Neutrophil (primary cell): Measurements from ENCODE around the gene FOXN3.

Experiments
- H3K27ac ChIP-seq: fragments of 200-600 bp; sonication (generic); 2 replicates; pipeline ENCODE4 v1.5.1; 2016; ENCODE audit warnings: mild to moderate bottlenecking, moderate library complexity
- H3K27me3 ChIP-seq: fragments of 200-600 bp; sonication (generic); 2 replicates; pipeline ENCODE4 v1.6.0; 2016; ENCODE audit warnings: mild to moderate bottlenecking
- H3K36me3 ChIP-seq: fragments of 200-600 bp; sonication (generic); 2 replicates; pipeline ENCODE4 v1.5.1; 2017
- H3K4me1 ChIP-seq, 2 experiments: fragments of 200-600 bp in 1 of 2; sonication (generic) in 1 of 2; 1 replicate in 1 of 2; 2 replicates in 1 of 2; pipeline versions ENCODE4 v1.5.1 to v1.6.1; 2013 to 2016; ENCODE audit warnings: low read depth in 1 of 2, low read length in 1 of 2, mild to moderate bottlenecking in 1 of 2, moderate library complexity in 1 of 2; ENCODE audit not compliant: control insufficient read depth in 1 of 2, insufficient read depth in 1 of 2
- H3K4me3 ChIP-seq, 2 experiments: fragments of 200-600 bp in 1 of 2; sonication (generic) in 1 of 2; 1 replicate in 1 of 2; 2 replicates in 1 of 2; pipeline ENCODE4 v1.5.1; 2013 to 2016; ENCODE audit warnings: low read depth in 1 of 2, low read length in 1 of 2, mild to moderate bottlenecking in 1 of 2, moderate library complexity in 1 of 2
- H3K9me3 ChIP-seq: fragments of 200-600 bp; sonication (generic); 2 replicates; pipeline ENCODE4 v1.5.1; 2016
- CTCF ChIP-seq: fragments of 200-600 bp; sonication (generic); IDR thresholded peaks from 2 replicates; pipeline ENCODE4 v1.5.1; 2016; ENCODE audit warnings: antibody characterized with exemption

The FOXN3 gene

GRCh38 chr14:89406941-89407340, 10.1 kb downstream of the FOXN3 start:
- peaks cover 45% of the 10 kb centered on the region for H3K36me3 ChIP-seq
- no peaks in the 10 kb centered on the region for H3K27me3 ChIP-seq
- peak overlapping the region; percentile 43 for H3K27ac ChIP-seq
- H3K9me3 ChIP-seq, result no peaks in the 10 kb centered on the region
- peaks cover 15 to 25% of the 10 kb centered on the region in 2 experiments for H3K4me1 ChIP-seq
- no peak for TF ChIP-seq CTCF
- no peak overlapping the region for H3K4me3 ChIP-seq

- Histone ChIP-seq H3K27me3 (no peaks in the 10 kb centered on the region), H3K9me3 (no peaks in the 10 kb centered on the region), H3K27ac (peak overlapping the region; percentile 43), H3K4me1 (peaks cover 15 to 28% of the 10 kb centered on the region in 2 experiments), H3K4me3 (no peak overlapping the region), H3K36me3 (peaks cover 40% of the 10 kb centered on the region)
- TF ChIP-seq CTCF, result no peak
Measured at GRCh38 chr14:89406361-89406760, 10.7 kb downstream of the FOXN3 start.

GRCh38 chr14:89405712-89406111, 11.3 kb downstream of the FOXN3 start:
- Histone ChIP-seq H3K9me3 (no peaks in the 10 kb centered on the region), H3K4me1 (peaks cover 15 to 31% of the 10 kb centered on the region in 2 experiments), H3K27me3 (no peaks in the 10 kb centered on the region), H3K36me3 (peaks cover 35% of the 10 kb centered on the region), H3K27ac (no peak overlapping the region), H3K4me3 (no peak overlapping the region)
- TF ChIP-seq CTCF, result no peak

- H3K27me3 ChIP-seq, result no peaks in the 10 kb centered on the region
- no peak for TF ChIP-seq CTCF
- no peak overlapping the region for H3K4me3 ChIP-seq
- no peaks in the 10 kb centered on the region for H3K9me3 ChIP-seq
- no peak overlapping the region for H3K27ac ChIP-seq
- peaks cover 26 to 31% of the 10 kb centered on the region in 2 experiments for H3K4me1 ChIP-seq
- peaks cover 18% of the 10 kb centered on the region for H3K36me3 ChIP-seq
Measured at GRCh38 chr14:89402363-89402762, 14.7 kb downstream of the FOXN3 start.

GRCh38 chr14:89401761-89402160, 15.3 kb downstream of the FOXN3 start:
- Histone ChIP-seq H3K27me3 (no peaks in the 10 kb centered on the region), H3K27ac (no peak overlapping the region), H3K4me3 (no peak overlapping the region), H3K9me3 (no peaks in the 10 kb centered on the region), H3K36me3 (peaks cover 18% of the 10 kb centered on the region), H3K4me1 (peaks cover 22 to 31% of the 10 kb centered on the region in 2 experiments)
- TF ChIP-seq CTCF, result no peak

DNA sequence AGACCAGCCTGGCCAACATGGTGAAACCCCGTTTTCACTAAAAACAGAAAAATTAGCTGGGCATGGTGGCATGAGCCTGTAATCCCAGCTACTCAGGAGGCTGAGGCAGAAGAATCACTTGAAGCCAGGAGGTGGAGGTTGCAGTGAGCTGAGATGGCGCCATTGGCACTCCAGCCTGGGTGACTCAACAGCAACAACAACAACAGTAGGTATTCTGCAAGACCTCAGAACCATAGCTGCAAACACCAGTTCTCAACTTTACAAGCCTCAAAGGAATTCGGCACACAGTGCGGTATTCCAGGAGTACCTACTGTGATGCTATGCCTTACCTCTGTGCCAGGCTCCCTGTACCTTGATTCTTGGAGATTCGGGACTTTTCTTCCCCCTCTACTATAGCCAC, 15.8 kb downstream of the FOXN3 start:
- no peak for TF ChIP-seq CTCF
- H3K27me3 ChIP-seq, result no peaks in the 10 kb centered on the region
- no peak overlapping the region for H3K4me3 ChIP-seq
- H3K27ac ChIP-seq, result no peak overlapping the region
- peaks cover 18% of the 10 kb centered on the region for H3K36me3 ChIP-seq
- H3K9me3 ChIP-seq, result no peaks in the 10 kb centered on the region
- peaks cover 22 to 33% of the 10 kb centered on the region in 2 experiments for H3K4me1 ChIP-seq
